OCI-LY7 (cell line): ENCODE data around the gene KRT6B.

ENCODE experiments used
- EZH2phosphoT487 ChIP-seq: fragments of 200-600 bp; sonication (generic); IDR thresholded peaks from 2 replicates; pipeline ENCODE4 v1.6.1; 2018; ENCODE audit warnings: low read depth, borderline replicate concordance, mild to moderate bottlenecking, mixed run types, antibody characterized with exemption, low read length, moderate library complexity, mixed read lengths
- TF ChIP-seq, protein P1 (sequence below): fragments of 200-600 bp; sonication (generic); conservative IDR thresholded peaks from 2 replicates; pipeline ENCODE4 v1.5.1; 2014; ENCODE audit warnings: mild to moderate bottlenecking, antibody characterized with exemption, low read length, moderate library complexity, mixed read lengths

DNA sequence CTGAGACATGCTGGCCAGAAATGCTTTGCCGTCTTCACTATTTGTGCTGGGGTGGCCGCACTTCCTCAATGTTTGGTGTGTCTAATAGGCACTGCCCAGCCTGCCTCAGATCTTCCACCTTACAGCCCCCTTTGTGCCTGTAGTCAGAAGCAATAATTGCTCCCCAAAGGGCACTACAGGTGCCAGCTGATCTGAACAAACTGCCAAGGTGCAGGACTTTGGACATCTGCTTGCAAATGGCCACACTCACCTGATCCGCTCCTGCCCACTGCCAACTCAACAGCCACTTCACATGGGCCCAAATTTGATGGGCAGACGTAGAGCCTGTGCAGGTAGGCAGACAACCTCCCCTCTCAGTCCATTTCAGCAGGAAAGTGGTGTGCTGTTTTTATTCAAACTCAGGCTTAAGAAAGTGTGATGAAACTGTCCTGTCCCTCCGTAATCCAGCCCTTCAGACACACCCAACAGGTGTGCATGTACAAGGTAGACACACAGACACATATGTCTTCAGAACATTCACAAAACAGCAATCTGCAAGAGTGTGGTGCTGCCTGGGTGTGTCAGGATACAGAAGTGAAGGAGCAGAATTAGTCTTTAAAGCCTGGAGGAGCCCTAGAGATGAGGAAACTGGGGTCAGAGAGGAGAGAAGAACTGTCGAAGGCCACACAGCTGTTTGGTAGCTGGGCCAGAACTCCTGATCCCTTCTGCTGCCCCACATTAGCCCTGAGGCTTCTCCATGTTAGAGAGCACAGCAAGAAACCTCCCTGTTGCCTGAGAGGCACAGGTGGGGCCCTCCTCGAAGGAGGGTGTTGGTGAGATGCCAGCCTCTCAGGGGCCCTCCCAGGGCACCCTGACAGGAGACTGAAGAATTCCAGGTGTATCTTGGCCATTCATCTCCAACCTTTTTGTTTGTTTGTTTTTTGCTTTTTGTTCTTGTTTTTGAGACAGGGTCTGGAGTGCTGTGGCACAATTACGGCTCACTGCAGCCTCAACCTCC is 13.3 kb downstream of the KRT6B start:
- TF ChIP-seq, protein P1, sequence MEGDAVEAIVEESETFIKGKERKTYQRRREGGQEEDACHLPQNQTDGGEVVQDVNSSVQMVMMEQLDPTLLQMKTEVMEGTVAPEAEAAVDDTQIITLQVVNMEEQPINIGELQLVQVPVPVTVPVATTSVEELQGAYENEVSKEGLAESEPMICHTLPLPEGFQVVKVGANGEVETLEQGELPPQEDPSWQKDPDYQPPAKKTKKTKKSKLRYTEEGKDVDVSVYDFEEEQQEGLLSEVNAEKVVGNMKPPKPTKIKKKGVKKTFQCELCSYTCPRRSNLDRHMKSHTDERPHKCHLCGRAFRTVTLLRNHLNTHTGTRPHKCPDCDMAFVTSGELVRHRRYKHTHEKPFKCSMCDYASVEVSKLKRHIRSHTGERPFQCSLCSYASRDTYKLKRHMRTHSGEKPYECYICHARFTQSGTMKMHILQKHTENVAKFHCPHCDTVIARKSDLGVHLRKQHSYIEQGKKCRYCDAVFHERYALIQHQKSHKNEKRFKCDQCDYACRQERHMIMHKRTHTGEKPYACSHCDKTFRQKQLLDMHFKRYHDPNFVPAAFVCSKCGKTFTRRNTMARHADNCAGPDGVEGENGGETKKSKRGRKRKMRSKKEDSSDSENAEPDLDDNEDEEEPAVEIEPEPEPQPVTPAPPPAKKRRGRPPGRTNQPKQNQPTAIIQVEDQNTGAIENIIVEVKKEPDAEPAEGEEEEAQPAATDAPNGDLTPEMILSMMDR = no peak
- TF ChIP-seq EZH2phosphoT487 = no peak
